ENCODE data around the gene ITGA1. TPM values are rescaled to one million over a fixed set of nuclear protein-coding genes. Genes with fewer than 3 reads are reported as not detected.

The ITGA1 gene
- total and polyA plus RNA-seq, 2 of the 13 experiments (the other 11 are each of a cell fraction or from before 2014, with no cell fraction given): 23.1 to 28.6 TPM

GRCh38 chr5:52800394-52801213, 12.9 kb downstream of the ITGA1 start (continued):
- peak; percentile 66 for TF ChIP-seq ZNF772 (CRISPR knock-in tag; IDR thresholded peaks at IDR 0.05)
- TF ChIP-seq, protein P1, sequence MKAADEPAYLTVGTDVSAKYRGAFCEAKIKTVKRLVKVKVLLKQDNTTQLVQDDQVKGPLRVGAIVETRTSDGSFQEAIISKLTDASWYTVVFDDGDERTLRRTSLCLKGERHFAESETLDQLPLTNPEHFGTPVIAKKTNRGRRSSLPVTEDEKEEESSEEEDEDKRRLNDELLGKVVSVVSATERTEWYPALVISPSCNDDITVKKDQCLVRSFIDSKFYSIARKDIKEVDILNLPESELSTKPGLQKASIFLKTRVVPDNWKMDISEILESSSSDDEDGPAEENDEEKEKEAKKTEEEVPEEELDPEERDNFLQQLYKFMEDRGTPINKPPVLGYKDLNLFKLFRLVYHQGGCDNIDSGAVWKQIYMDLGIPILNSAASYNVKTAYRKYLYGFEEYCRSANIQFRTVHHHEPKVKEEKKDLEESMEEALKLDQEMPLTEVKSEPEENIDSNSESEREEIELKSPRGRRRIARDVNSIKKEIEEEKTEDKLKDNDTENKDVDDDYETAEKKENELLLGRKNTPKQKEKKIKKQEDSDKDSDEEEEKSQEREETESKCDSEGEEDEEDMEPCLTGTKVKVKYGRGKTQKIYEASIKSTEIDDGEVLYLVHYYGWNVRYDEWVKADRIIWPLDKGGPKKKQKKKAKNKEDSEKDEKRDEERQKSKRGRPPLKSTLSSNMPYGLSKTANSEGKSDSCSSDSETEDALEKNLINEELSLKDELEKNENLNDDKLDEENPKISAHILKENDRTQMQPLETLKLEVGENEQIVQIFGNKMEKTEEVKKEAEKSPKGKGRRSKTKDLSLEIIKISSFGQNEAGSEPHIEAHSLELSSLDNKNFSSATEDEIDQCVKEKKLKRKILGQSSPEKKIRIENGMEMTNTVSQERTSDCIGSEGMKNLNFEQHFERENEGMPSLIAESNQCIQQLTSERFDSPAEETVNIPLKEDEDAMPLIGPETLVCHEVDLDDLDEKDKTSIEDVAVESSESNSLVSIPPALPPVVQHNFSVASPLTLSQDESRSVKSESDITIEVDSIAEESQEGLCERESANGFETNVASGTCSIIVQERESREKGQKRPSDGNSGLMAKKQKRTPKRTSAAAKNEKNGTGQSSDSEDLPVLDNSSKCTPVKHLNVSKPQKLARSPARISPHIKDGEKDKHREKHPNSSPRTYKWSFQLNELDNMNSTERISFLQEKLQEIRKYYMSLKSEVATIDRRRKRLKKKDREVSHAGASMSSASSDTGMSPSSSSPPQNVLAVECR (CRISPR knock-in tag; IDR thresholded peaks at IDR 0.05; ENCODE audit: borderline replicate concordance): peak; percentile 77
- TF ChIP-seq, protein P2, sequence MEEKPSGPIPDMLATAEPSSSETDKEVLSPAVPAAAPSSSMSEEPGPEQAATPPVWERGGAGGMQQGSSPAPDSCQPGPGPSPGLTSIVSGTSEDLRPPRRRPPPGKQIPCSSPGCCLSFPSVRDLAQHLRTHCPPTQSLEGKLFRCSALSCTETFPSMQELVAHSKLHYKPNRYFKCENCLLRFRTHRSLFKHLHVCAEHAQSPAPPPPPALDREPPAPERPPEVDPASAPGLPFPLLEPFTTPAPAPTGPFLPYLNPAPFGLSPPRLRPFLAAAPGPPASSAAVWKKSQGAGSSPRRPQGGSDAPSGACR (CRISPR knock-in tag; IDR thresholded peaks at IDR 0.05): peak; percentile 73; the same call in 1 of the 2 replicates
- no peak; the same call in 1 of the 2 replicates for TF ChIP-seq TSC22D2 (CRISPR knock-in tag; IDR thresholded peaks at IDR 0.05; ENCODE audit: borderline replicate concordance)
- TF ChIP-seq ZNF564 (CRISPR knock-in tag; IDR thresholded peaks at IDR 0.05): 0 out of 2 replicates have a peak, but pooled peaks have one; percentile 54
- TF ChIP-seq ZFYVE20 (CRISPR knock-in tag; IDR thresholded peaks at IDR 0.05; ENCODE audit: borderline replicate concordance, low read depth): no peak
- no peak for TF ChIP-seq SALL2 (CRISPR knock-in tag; IDR thresholded peaks at IDR 0.05)
- peak; percentile 84 for TF ChIP-seq AGO2 (optimal IDR thresholded peaks at IDR 0.05; ENCODE audit: low read depth, low read length)
- TF ChIP-seq ZEB1 (IDR thresholded peaks at IDR 0.05; ENCODE audit: insufficient replicate concordance, low read depth): no peak
- TF ChIP-seq IRF2 (CRISPR knock-in tag; IDR thresholded peaks at IDR 0.05): 0 out of 2 replicates have a peak, but pooled peaks have one; percentile 8
- TF ChIP-seq YEATS4 (CRISPR knock-in tag; IDR thresholded peaks at IDR 0.05; ENCODE audit: borderline replicate concordance): peak; percentile 72
- peak; percentile 67; the same call in 1 of the 2 replicates for TF ChIP-seq GZF1 (CRISPR knock-in tag; IDR thresholded peaks at IDR 0.05)
- peak; percentile 7; the same call in 1 of the 2 replicates for TF ChIP-seq RXRB (CRISPR knock-in tag; IDR thresholded peaks at IDR 0.05; ENCODE audit: borderline replicate concordance)
- no peak for TF ChIP-seq SNAPC4 (CRISPR knock-in tag; IDR thresholded peaks at IDR 0.05)
- no peak for TF ChIP-seq SRSF1 (optimal IDR thresholded peaks at IDR 0.05; ENCODE audit: low read depth, low read length)
- no peak for TF ChIP-seq EZH2 (conservative IDR thresholded peaks at IDR 0.05; ENCODE audit: low read depth, low read length)

Measured in HepG2 (cell line).